ENCODE results near the gene FAM78A. TPM values are rescaled to one million over a fixed set of nuclear protein-coding genes. Genes with fewer than 3 reads are reported as not detected.

Gene FAM78A
- total and polyA plus RNA-seq, 2 donors (not counting 1 experiment from before 2014, with no cell fraction given): 42.9 to 58.3 TPM

- ATAC-seq (ENCODE audit: low read depth) (no peak), DNase-seq (peak; percentile 7)
- no peak overlapping the region for H3K4me3 ChIP-seq (ENCODE audit: control extremely low read depth in 1 of 5, extremely low read depth in 1 of 5, insufficient read depth in 1 of 5, low read depth in 2 of 5, low read length in 4 of 5)
- intact Hi-C loops (cut with micrococcal nuclease): no loop called here
- H3K27ac ChIP-seq (ENCODE audit: low read length in 2 of 2): peak overlapping the region in 1 of 2 donors; percentile 80
- peaks cover 0 to 56% of the 10 kb centered on the region in 2 experiments for H3K36me3 ChIP-seq (replicated peaks in 1 of 2; ENCODE audit: control extremely low read depth in 1 of 2, control insufficient read depth in 1 of 2, extremely low read depth in 1 of 2, insufficient read depth in 2 of 2, low read length in 1 of 2)
- no peaks in the 10 kb centered on the region for H3K27me3 Mint-ChIP-seq
- no peak overlapping the region for H3K4me2 ChIP-seq (replicated peaks; ENCODE audit: low read depth, low read length, poor library complexity, severe bottlenecking)
- no peaks in the 10 kb centered on the region for H3K27me3 ChIP-seq (replicated peaks in 1 of 4; ENCODE audit: control extremely low read depth in 1 of 4, control insufficient read depth in 3 of 4, insufficient read depth in 4 of 4, low read length in 3 of 4)
- 98% methylated on average over 33 of the region's 33 CpGs for WGBS (ENCODE audit: insufficient coverage)
- TF ChIP-seq, protein P1, sequence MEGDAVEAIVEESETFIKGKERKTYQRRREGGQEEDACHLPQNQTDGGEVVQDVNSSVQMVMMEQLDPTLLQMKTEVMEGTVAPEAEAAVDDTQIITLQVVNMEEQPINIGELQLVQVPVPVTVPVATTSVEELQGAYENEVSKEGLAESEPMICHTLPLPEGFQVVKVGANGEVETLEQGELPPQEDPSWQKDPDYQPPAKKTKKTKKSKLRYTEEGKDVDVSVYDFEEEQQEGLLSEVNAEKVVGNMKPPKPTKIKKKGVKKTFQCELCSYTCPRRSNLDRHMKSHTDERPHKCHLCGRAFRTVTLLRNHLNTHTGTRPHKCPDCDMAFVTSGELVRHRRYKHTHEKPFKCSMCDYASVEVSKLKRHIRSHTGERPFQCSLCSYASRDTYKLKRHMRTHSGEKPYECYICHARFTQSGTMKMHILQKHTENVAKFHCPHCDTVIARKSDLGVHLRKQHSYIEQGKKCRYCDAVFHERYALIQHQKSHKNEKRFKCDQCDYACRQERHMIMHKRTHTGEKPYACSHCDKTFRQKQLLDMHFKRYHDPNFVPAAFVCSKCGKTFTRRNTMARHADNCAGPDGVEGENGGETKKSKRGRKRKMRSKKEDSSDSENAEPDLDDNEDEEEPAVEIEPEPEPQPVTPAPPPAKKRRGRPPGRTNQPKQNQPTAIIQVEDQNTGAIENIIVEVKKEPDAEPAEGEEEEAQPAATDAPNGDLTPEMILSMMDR (IDR thresholded peaks at IDR 0.05): no peak
- no peak for TF ChIP-seq EZH2 (IDR thresholded peaks at IDR 0.05; ENCODE audit: borderline replicate concordance, insufficient read depth, low read depth, low read length, poor library complexity, severe bottlenecking)
- H2AFZ ChIP-seq (ENCODE audit: insufficient read depth, low read depth, low read length, poor library complexity, severe bottlenecking): no peak overlapping the region
- H3K4me3 Mint-ChIP-seq: no peak overlapping the region
- H3K4me1 Mint-ChIP-seq: peaks cover 41% of the 10 kb centered on the region
- H3K9ac ChIP-seq (ENCODE audit: low read length): no peak overlapping the region
- H3K4me1 ChIP-seq (ENCODE audit: control insufficient read depth in 2 of 2, insufficient read depth in 2 of 2, low read length in 2 of 2): peaks cover 50 to 58% of the 10 kb centered on the region in 2 donors
- peak overlapping the region; percentile 70 for H3K27ac Mint-ChIP-seq
- ChIA-PET POLR2A (interaction anchor here (0.5 kb wide), 1 partner anchor 375 kb away, joined by 6 read pairs; no protein-coding TSS in a partner anchor), CTCF (interaction anchor here (1.2 to 14.3 kb wide), 3 partner anchors 8 to 22 kb away, joined by 3 to 158 read pairs (median 4); partner anchors contain the start of gene FAM78A)
- H3K9me3 ChIP-seq (ENCODE audit: control extremely low read depth in 1 of 3, control insufficient read depth in 2 of 3, insufficient read depth in 1 of 3, low read length in 2 of 3): no peaks in the 10 kb centered on the region
- H3K9me3 Mint-ChIP-seq (ENCODE audit: insufficient read depth): no peaks in the 10 kb centered on the region
- H4K20me1 ChIP-seq (ENCODE audit: control insufficient read depth, insufficient read depth, low read length, poor library complexity, severe bottlenecking): peaks cover 21% of the 10 kb centered on the region
- peaks cover 89% of the 10 kb centered on the region for H3K79me2 ChIP-seq (ENCODE audit: control insufficient read depth, insufficient read depth, low read length)
These were observed 15.4 kb downstream of the FAM78A start for GRCh38 chr9:131260751-131261452.

Data from B cell (primary cell).